Measurements from ENCODE around the gene XPO6.

DNA sequence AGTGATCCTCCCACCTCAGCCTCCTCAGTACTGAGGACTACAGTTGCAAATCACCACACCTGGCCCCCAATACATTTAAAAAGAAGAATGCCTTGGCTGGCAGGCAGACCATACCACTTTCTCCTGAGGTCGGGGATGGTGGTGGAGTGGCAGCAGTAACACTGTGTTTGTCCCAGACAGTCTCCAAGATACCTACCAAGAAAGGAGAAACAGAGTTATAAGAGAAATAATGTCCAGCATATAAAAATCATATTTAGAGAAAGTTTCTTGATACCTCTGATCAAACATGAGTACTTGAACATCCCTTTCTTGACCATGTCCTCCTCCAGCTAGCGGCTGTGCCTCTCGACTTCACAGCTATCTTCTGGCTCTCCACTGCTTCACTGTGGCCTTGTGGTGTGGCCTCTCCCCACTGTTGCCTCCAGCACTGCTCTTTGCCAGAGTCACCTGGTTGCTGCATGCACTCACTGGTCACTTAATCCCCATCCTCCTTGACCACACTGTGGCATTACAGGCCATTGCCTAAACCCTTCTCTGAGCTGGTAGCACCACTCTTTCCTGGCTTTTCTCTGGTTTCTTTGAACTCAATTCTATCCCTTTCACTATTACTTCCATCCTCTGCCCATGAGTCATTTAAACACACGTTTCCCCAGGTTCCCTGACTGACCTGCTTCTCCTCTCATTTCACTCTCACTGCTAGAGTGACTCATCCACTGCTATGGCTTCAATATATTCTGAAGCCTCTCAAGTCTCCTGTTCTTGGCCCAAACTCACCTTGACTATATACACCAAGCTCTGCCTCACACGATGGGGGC, 45.2 kb downstream of the XPO6 start:
- TF ChIP-seq SUZ12 (IDR thresholded peaks at IDR 0.05) (no peak), BHLHE40 (IDR thresholded peaks at IDR 0.05; ENCODE audit: borderline replicate concordance) (no peak), SP1 (IDR thresholded peaks at IDR 0.05) (no peak), FOXA1 (IDR thresholded peaks at IDR 0.05) (no peak), ARNT (IDR thresholded peaks at IDR 0.05) (no peak), CTBP1 (IDR thresholded peaks at IDR 0.05; ENCODE audit: borderline replicate concordance) (no peak), ZNF384 (IDR thresholded peaks at IDR 0.05) (no peak), LEF1 (IDR thresholded peaks at IDR 0.05; ENCODE audit: borderline replicate concordance) (no peak), TARDBP (IDR thresholded peaks at IDR 0.05) (no peak)

Data from HEK293T (cell line).